Subcutaneous abdominal adipose tissue (tissue), 5 donors: ENCODE results near the gene TBC1D14.
A peak's percentile ranks its signal among the peaks of the same experiment; 100 is the strongest.

Experiments
- H3K27ac ChIP-seq: one replicate; pipeline ENCODE4 v1.7.0; 2013; ENCODE audit warnings: low read depth, mild to moderate bottlenecking, inconsistent platforms, low read length, moderate library complexity
- H3K27me3 ChIP-seq, 5 donors: one replicate each; pipeline ENCODE4 v1.7.0; 2013; ENCODE audit warnings: low read length in 5 of 5, inconsistent platforms in 1 of 5; ENCODE audit not compliant: control insufficient read depth in 5 of 5, insufficient read depth in 4 of 5
- H3K36me3 ChIP-seq, 5 donors: one replicate each; pipeline ENCODE4 v1.7.0; 2013; ENCODE audit warnings: low read length in 5 of 5; ENCODE audit not compliant: control insufficient read depth in 5 of 5, insufficient read depth in 5 of 5
- H3K4me1 ChIP-seq, 5 donors: one replicate each; pipeline ENCODE4 v1.7.0; 2013; ENCODE audit warnings: low read length in 5 of 5, mild to moderate bottlenecking in 3 of 5, moderate library complexity in 1 of 5; ENCODE audit not compliant: control insufficient read depth in 5 of 5, insufficient read depth in 5 of 5
- H3K4me3 ChIP-seq, 5 donors: one replicate each; pipeline ENCODE4 v1.7.0; 2013; ENCODE audit warnings: low read length in 5 of 5, low read depth in 1 of 5
- H3K9ac ChIP-seq, 5 donors: one replicate each; pipeline ENCODE4 v1.7.0; 2013; ENCODE audit warnings: low read length in 5 of 5, mild to moderate bottlenecking in 4 of 5, moderate library complexity in 3 of 5
- H3K9me3 ChIP-seq, 5 donors: one replicate each; pipeline ENCODE4 v1.7.0; 2013; ENCODE audit warnings: low read length in 5 of 5; ENCODE audit not compliant: control insufficient read depth in 5 of 5
- donor health status: healthy.
- donor health status: healthy.
- donor health status: healthy.
- donor health status: healthy.
- donor health status: healthy.

The TBC1D14 gene

GRCh38 chr4:6937754-6938153 is 28.1 kb downstream of the TBC1D14 start:
- H3K4me3 ChIP-seq = peak overlapping the region in 1 of 5 donors; percentile 10
- H3K9me3 ChIP-seq = no peaks in the 10 kb centered on the region
- no peaks in the 10 kb centered on the region for H3K27me3 ChIP-seq
- peaks cover 0 to 2% (median 0%) of the 10 kb centered on the region in 5 donors for H3K36me3 ChIP-seq
- no peak overlapping the region for H3K27ac ChIP-seq
- H3K4me1 ChIP-seq = peaks cover 4 to 76% (median 48%) of the 10 kb centered on the region in 5 donors
- peak overlapping the region in 1 of 5 donors; percentile 5 for H3K9ac ChIP-seq

GRCh38 chr4:6938237-6938636 is 28.6 kb downstream of the TBC1D14 start:
- H3K4me1 ChIP-seq = peaks cover 4 to 81% (median 51%) of the 10 kb centered on the region in 5 donors
- peaks cover 0 to 2% (median 0%) of the 10 kb centered on the region in 5 donors for H3K36me3 ChIP-seq
- no peaks in the 10 kb centered on the region for H3K9me3 ChIP-seq
- H3K27ac ChIP-seq = no peak overlapping the region
- no peaks in the 10 kb centered on the region for H3K27me3 ChIP-seq
- H3K4me3 ChIP-seq = peak overlapping the region in 1 of 5 donors; percentile 10
- no peak overlapping the region for H3K9ac ChIP-seq

GRCh38 chr4:6938647-6939271 is 29.1 kb downstream of the TBC1D14 start:
- Histone ChIP-seq H3K4me1 (peaks cover 4 to 82% (median 56%) of the 10 kb centered on the region in 5 donors), H3K9ac (no peak overlapping the region), H3K36me3 (peaks cover 0 to 2% (median 0%) of the 10 kb centered on the region in 5 donors), H3K9me3 (no peaks in the 10 kb centered on the region), H3K4me3 (peak overlapping the region in 2 of 5 donors; percentile 2 to 10), H3K27ac (peak overlapping the region; percentile 30), H3K27me3 (no peaks in the 10 kb centered on the region)

- Histone ChIP-seq H3K36me3 (peaks cover 0 to 5% (median 0%) of the 10 kb centered on the region in 5 donors), H3K27ac (no peak overlapping the region), H3K9ac (no peak overlapping the region), H3K4me1 (peaks cover 4 to 83% (median 60%) of the 10 kb centered on the region in 5 donors), H3K9me3 (no peaks in the 10 kb centered on the region), H3K27me3 (no peaks in the 10 kb centered on the region), H3K4me3 (no peak overlapping the region)
Observed at GRCh38 chr4:6939761-6940743, 30.4 kb downstream of the TBC1D14 start.

GRCh38 chr4:6940744-6941137 is 31.1 kb downstream of the TBC1D14 start:
- peaks cover 0 to 5% (median 0%) of the 10 kb centered on the region in 5 donors for H3K36me3 ChIP-seq
- no peak overlapping the region for H3K4me3 ChIP-seq
- H3K27me3 ChIP-seq = no peaks in the 10 kb centered on the region
- H3K9me3 ChIP-seq = no peaks in the 10 kb centered on the region
- peaks cover 4 to 79% (median 60%) of the 10 kb centered on the region in 5 donors for H3K4me1 ChIP-seq
- no peak overlapping the region for H3K9ac ChIP-seq
- no peak overlapping the region for H3K27ac ChIP-seq

GRCh38 chr4:6941796-6942195 is 32.2 kb downstream of the TBC1D14 start:
- Histone ChIP-seq H3K9ac (no peak overlapping the region), H3K4me3 (no peak overlapping the region), H3K27me3 (no peaks in the 10 kb centered on the region), H3K4me1 (peaks cover 4 to 79% (median 60%) of the 10 kb centered on the region in 5 donors), H3K9me3 (no peaks in the 10 kb centered on the region), H3K36me3 (peaks cover 0 to 5% (median 0%) of the 10 kb centered on the region in 5 donors), H3K27ac (no peak overlapping the region)

- Histone ChIP-seq H3K27ac (no peak overlapping the region), H3K4me1 (peaks cover 4 to 76% (median 57%) of the 10 kb centered on the region in 5 donors), H3K9me3 (no peaks in the 10 kb centered on the region), H3K9ac (peak overlapping the region in 1 of 5 donors; percentile 43), H3K27me3 (no peaks in the 10 kb centered on the region), H3K4me3 (peak overlapping the region in 1 of 5 donors; percentile 30), H3K36me3 (peaks cover 0 to 5% (median 0%) of the 10 kb centered on the region in 5 donors)
Observed at GRCh38 chr4:6942238-6942800, 32.7 kb downstream of the TBC1D14 start.

GRCh38 chr4:6943012-6943884 is 33.6 kb downstream of the TBC1D14 start:
- H3K36me3 ChIP-seq = peaks cover 0 to 5% (median 0%) of the 10 kb centered on the region in 5 donors
- H3K4me3 ChIP-seq = no peak overlapping the region
- H3K27me3 ChIP-seq = no peaks in the 10 kb centered on the region
- peak overlapping the region in 1 of 5 donors; percentile 43 for H3K9ac ChIP-seq
- H3K4me1 ChIP-seq = peaks cover under 1 to 67% (median 50%) of the 10 kb centered on the region in 5 donors
- H3K9me3 ChIP-seq = no peaks in the 10 kb centered on the region
- H3K27ac ChIP-seq = no peak overlapping the region

- Histone ChIP-seq H3K4me3 (no peak overlapping the region), H3K36me3 (peaks cover 0 to 4% (median 0%) of the 10 kb centered on the region in 5 donors), H3K4me1 (peaks cover 0 to 60% (median 44%) of the 10 kb centered on the region in 5 donors), H3K27ac (no peak overlapping the region), H3K9me3 (no peaks in the 10 kb centered on the region), H3K27me3 (no peaks in the 10 kb centered on the region), H3K9ac (no peak overlapping the region)
Observed at GRCh38 chr4:6943885-6944225, 34.2 kb downstream of the TBC1D14 start.
